NCI-H2196 treated with DMSO at 0.1 percent for 48 hours (cell line): ENCODE data around the gene RPTOR.
A peak's percentile ranks its signal among the peaks of the same experiment; 100 is the strongest.

Experiments
- DNase-seq: peaks from one replicate; lab custom pipeline; 2025; ENCODE audit not compliant: unreplicated experiment; lab: John Stamatoyannopoulos, UW

Gene RPTOR

DNA sequence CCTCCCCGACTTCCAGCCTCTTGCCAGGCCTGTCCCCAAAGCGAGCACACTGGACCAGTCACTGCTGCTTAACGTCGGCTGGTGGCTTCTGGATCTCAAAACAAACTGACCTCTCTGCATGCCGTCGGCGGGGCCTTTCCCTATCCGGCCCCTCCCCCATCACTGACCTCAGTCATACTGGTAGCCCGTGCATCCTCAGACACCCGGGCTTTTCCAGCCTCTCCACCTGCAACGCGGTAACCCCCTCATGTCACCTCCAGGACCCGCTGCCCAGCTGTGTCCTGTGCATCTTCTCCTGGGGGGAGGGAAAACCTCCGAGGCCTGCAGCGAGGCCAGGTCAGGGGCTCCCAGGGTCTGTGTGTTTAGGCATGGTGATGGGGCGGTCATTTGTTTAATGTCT, 308.4 kb downstream of the RPTOR start:
- no peak for DNase-seq

DNA sequence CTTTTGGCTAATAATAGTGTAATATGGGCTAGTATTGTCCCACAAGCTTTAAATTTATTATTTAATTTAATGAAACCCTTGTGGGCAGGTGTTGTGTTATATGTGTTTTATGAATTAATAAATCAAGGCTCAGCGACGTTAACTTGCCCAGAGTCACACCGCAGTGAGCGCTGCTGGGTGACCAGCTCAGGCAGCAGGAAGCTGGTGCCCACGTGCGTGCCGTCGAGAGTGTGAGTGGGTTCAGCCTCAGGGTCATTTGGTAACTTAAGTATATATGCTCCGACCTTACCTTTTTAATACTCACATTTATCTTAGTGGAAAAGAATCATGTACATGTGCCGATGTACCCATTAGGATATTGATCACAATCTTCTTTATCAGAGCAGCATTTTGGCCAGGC, 309.6 kb downstream of the RPTOR start:
- no peak for DNase-seq

DNA sequence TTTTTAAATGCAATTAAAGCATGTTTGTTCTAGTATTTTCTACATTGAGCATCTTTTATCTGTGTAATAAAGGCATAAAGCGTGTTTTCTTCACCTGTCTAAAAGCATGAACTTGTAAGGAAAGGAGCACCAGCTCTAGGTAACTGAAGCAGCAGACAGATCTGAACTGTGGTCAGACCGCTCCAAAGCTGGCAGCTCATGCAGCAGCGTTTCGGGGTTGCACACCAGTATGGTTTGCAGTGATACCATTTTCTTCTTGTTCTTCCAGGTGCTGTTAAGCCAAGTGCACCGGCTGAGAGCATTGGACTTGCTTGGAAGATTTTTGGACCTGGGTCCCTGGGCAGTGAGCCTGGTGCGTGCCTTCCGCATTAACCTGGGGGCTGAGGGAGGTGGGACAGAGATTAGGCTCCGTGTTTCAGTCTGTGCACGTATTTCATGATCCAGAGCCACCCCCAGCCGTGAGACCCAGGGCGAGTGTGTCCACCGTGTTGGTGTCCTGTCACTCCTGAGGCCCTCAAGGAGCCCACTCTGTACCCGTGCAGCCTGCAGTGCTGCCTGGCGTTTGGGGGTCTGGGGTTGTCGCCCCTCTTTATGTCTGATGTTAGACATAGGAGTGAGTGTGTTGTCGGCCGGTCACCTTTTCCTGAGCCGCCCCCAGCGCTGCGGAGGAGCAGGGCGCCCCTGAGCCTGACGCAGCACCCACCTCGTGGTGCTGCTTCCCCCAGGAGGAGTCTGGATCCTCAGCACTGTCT, 310.7 kb downstream of the RPTOR start:
- DNase-seq = no peak

DNA sequence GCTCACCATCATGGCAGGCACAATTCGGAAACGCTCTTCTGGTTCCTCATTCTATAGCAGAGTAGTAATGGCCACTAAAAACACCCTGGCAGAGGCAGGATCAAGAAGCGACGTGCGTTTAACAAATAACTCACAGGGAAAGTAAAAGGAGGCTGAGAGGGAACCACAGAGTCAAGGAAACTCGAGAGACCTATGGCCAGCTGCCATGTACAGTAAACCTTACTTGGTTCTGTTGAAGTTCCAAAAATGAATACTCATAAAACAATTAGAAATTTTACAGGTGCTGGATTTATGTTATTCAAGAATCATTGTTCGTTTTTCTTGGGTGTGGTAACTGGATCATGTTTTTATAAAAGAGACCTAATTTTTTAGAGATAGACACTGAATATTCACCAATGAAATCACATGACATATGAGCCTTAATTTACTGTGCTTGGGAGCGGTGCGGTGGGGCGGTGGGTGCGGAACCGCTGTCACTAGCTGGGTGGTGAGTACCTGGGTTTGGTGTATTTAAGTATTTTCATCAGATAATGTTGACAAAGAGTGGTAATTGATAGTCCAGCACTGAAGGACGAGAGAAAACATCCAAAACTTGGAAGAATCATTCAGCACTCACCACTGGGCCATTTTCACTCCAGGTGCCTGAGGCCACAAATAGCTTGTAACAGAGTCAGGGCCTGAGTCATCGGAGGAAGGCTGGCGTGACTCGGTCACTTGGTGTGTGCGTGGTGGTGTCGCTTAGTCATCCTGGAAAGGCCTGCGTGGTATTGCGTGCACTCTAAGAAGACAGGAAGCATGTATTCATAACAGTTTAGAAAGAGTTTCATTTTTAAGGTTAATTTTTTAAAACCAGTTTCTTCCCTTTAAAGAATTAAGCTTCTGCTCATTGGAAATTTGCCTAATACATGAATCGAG, 311.6 kb downstream of the RPTOR start:
- DNase-seq = peak; percentile 23

DNA sequence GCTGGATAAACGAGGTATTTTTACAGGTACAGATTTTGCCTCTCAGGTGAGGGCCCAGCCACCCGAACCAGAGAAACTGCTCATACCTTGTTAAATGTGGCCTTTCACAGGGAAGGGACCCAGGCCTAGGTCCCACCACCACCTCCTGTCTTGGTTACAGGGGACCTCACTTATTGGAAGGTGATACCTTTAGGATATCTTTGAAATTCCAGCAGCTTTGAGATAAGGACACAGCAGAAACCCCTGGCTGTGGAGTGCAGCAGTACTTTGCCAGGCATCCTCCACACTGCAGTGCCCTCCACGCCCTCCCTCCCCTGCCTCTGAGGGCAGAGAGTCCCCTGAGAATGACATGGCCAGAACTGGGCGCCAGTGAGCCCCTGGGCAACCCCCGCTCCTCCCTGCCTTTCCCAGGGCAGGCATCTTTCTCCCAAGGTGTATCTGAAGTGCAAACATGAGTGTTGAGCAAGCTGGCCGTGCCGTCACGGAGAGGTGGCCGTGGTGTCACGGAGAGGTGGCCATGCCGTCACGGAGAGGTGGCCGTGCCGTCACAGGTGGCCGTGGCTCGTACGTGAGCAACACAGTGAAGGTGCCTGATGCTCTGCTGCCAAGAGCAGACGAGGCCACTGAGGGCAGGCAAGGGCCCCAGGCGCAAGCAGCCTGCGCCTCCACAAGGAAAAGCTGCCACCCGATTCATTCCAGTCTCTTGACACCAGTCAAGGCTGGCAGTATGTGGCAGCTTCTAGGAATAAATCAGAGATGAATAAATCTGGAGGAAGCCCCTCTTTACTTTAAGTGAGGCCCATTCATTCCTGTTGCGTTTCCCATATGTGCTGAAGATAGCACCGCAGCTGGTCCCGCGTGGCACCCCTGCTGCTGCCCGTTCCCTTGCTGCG, 312.5 kb downstream of the RPTOR start:
- no peak for DNase-seq

DNA sequence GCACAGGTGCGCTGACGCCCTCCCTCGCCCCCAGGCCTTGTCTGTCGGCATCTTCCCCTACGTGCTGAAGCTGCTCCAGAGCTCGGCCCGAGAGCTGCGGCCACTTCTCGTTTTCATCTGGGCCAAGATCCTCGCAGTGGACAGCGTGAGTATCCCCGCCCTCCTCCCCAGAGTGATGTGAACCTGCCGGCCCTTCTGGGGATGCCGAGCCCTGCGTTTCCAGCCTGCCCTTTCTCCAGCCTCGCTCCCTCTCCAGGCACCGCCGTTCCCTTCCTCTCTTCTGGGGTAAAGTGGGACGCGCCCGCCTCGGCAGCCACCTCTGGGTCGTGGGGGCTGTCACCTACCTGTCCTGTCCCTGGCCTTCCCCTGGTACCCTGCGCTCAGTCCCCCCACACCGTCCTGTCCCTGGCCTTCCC, 313.1 kb downstream of the RPTOR start:
- no peak for DNase-seq

DNA sequence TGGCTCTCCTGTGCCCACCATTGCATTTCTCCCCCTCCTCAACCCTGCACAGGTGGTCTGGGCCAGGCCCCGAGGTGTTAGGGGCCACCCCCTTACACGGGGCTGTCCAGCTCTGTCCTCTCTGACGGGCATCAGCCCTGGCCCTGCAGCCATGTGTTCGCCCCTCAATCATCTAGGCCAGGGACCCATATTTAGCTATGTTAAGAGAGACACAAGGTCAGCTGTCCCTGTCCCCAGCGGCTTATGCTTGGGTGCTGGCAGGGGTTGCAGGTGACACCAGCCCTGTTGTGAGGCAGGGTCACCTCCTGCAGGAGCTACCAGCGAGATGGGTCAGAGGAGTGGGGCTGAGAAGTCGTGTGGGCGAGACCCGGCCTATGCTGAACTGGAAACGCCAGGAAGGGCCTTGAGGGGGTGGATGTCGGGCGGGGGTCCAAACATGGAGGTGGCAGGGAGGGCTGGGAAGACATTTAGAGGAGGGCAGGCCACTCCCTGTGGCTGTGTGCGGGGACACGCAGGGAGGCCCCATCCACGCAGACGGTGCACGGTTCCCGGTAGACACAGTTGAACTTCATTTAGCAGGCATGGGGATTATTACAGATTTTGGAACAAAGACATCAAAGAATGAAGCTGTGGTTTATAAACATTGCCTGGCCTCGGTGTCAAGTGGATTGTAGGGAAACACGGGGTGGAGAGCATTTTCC, 313.8 kb downstream of the RPTOR start:
- no peak for DNase-seq

DNA sequence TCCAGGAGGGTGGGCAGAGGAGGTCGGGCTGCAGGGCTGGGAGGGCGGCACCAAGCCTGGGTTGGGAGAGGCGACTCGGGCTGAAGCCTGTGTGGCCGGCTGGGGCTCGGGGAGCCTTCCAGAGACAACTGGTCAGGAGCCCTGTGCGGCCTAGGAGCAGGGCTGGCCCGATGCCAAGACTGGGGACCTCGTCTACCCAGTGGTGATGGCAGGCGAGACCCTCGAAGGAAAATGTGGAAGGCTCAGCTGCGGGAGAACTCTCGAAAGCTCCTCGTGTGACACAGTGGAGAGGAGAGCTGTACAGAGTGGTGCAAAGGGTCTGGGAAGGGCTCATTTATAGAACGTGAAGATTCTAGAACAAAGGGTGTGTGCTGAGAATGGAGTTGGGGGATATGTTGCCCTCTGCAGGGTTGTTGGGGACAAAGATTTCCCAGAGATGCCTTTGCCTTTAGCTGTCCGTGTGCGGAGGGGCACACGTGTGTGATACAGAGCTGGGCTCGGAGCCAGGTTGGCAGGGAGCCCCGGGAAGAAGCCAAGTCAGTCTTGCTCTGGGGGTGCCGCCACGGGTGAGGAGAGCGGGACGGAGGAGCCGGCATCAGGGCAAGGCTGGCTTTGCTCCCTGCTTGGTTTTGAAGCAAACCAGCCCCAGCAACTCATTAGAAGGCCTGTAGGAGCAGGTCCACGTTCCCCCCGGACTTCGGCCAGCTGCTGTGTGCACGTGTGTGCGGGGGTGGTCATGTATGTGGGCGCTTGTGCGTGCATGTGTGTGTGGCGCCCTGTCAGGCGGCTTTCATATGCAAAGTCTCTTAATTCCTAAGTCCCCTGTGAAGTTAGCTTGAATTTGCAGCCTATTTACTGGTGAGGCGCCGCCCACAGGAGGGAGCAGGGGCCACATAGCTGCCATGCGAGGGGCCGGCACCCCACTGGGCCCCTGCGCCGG, 314.6 kb downstream of the RPTOR start:
- no peak for DNase-seq

DNA sequence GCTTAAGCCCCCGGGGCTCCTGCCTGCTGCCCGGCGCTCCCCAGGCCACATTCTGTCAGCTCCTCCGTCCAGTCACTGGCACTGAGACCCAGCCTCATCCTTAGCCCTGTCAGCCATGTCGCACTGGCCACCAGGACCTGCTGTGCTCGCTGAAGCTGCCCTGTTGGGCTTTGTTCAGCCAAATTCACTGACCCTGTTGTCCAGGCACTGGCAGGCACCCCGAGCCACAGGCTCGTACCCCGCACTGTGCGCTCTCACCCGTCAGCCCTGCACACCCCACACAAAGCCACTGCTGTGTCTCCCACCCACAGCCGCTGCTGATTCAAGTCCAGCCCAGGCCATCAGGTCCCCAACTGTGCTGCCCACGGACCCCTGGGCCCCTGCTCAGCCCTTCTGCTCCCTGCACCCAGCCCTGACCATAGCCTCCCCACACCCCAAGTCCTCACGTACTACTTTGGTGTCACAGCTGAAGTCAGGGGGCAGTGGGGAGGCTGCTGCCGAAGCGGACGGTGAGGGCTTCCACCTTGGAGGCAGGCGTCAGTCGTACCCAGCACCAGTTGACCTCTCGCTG, 315.5 kb downstream of the RPTOR start:
- no peak for DNase-seq

DNA sequence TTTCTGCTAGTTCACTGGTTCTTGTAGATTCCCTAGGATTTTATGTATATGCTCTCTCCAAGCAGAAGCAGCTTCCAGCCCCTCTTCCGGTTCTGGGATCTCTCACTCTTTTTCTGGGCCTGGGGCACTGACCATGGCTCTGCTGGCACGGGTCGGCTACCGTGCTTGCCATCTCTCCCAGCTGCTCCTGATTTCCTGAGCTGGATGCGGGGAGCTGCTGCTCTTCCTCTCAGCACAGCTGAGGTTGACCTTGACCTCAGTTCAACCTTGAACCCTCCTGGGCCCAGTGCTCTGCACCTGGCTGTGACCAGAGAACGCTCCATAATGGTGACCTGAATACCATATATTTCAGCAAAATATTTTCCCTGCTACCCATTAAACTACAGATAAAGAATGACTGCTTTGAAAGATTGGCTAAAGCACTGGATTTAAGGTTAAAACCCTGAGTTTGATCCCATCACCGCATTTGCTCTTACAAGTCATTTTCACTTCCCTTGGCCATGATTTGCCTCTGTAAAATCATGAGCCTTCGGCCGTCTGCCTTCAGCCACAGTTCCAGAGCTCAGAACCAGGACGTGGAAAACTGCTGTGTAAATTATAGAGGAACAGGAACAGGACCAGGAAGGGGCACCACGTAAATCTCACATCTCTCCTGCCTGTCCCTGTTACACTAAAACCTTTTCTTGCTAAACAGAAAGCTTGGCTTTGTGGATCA, 316.2 kb downstream of the RPTOR start:
- DNase-seq = no peak

DNA sequence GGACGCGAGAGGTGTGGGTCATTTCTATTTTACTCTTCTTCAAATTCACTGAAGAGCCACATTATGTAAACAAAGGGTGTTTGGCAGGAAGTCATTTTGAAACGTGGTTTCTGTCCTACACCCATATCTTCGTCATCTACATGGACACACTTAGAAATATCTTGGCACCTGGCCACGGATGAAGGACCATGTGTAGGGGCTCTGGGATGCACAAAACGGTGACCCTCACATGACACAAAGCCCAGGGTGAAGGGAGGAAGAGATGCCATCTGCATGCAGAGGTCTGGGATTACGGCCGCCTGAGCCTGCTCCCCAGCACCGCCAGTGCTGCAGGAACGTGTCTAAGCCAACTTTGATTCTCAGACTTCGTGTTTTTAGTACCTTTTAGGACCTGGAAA, 316.8 kb downstream of the RPTOR start:
- no peak for DNase-seq

DNA sequence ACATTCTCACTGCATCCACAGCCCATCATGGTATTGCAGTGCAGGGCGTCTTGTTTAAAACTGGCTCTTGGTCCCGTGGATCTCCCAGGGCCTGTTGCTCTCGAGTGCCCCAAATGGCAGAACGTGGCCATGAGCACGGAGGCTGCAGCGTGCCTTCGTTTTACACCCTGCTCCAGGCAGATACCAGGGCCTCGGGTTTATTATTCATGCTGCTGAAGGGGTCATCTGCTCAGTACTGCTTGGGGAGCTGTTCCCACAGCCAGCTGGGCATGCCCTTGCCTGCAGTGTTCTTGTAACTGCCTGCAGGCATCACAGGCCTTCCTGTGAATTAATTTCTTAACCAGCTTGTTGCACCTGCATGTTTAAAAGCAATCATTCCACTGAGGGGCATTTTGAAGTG, 317.3 kb downstream of the RPTOR start:
- DNase-seq = no peak

DNA sequence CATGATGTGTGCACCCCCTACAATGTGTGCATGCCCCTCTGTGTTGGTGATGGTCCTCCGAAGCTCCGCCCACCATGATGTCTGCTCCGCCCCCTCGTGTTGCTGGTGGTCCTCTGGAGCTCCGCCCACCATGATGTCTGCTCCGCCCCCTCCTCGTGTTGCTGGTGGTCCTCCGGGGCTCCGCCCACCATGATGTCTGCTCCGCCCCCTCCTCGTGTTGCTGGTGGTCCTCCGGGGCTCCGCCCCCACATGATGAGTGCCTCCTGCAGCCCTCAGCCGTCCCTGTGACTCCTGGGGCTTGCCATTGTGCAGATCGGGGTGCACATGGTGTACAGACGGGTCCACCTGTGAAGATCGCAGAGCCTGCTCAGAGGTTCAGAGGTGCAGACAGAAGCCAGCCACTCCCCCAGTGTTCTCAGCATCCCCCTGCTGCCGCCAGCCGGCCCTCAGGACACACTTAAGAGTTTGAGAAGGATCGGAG, 317.9 kb downstream of the RPTOR start:
- DNase-seq = no peak

DNA sequence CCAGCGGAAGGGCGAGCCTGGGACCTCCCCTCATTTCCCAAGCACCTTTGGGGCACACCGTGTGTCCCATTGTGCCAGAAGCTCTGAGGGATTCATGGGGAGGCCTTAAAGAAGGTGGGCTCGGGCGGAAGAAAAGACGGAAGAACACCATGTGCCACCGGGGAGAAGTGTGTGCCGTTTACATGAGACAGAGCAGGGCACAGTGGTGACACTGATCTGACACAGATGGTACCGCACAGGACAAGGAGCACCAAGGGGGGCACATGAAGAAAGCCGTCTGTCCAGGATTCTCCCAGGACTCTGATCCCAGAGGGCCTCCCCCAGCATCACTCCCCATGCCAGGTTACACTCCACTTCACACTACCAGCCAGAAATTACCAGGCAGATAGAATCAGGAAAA, 318.3 kb downstream of the RPTOR start:
- no peak for DNase-seq

DNA sequence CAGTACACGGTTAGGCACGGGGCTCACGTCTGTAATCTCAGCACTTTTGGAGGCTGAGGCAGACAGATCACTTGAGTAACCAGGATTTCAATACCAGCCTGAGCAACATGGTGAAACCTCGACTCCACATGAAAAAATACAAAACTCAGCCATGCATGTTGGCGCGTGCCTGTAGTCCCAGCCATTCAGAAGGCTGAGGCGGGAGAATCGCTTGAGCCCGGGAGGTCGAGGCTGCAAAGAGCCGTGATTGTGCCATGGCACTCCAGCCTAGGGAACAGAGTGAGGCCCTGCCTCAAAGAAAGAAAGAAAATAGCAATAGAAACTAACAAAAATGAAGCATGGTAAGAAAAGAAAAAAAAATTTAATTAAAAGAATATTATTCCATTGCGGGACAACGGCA, 319.0 kb downstream of the RPTOR start:
- no peak for DNase-seq

DNA sequence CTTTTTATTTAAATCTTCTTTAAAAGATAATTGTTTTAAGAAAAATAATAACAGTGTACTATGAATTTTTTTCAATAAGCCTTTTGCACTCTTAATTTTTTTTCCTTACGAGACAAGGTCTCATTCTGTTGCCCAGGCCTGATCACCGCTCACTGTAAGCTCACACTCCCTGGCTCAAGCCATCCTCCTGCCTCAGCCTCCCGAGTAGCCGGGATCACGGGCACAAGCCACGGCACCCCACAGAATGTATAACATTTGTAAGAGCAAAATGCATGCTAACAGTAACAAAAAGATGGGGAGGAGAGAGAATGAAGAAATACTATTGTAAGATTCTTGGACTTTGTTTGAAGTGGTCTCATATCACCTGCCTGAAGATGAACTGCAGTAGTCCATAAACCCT, 320.1 kb downstream of the RPTOR start:
- DNase-seq = no peak

DNA sequence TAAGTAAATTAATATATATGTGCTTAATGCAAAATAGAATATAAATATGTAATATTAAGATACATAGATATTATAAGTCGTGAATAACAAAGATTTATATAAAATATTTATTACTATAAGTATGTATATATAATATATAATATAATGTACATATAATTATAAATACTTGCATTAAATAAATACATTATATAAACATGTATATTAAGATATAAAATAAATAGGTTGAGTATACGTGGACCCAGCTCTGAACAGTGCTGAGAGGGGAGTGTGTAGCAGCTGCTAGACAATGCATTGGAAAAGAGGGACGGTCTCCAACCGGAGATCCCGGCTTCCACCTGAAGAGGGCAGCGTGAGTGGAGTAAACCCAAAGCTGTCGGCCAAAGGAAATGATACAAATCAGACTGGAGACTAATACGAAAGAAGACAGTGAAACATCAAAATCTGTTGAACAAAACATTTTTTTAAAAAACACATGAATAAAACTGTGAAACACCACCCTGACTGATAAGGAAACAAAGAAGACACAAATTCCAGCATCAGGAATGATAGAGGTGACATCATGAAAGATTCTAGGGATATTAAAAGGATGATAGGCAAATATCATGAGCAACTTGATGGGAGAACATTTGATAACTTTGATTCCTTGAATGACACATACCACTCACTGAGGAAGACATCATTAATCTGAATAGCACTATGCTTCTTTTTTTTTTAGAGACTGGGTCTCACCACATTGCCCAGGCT, 321.6 kb downstream of the RPTOR start:
- peak; percentile 22 for DNase-seq
